Measurements from ENCODE around the gene RASL11A.

DNA sequence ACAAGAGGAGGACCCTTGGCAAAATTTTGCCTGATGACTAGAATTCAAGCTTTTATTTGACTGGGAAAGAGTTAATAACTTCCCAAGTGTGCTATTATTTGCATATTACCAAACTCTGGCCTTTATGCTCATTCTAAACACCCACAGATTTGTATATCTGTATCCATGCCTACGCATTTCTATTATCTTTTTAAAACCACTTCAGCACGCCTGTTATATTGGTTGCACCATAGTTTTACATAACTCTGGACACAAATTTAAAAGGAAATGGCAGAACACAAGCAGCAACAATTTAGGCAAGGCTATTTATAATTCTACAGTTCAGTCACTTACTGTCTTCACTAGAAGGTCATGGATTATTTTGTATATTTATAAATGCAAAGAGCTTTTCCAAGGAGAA, 3.7 kb upstream of the RASL11A start:
- TF ChIP-seq CTCF (IDR thresholded peaks at IDR 0.05), result no peak
- TF ChIP-seq POLR2A (IDR thresholded peaks at IDR 0.05), result no peak
